ENCODE results near the gene NAA35.
"Not testable (repeated sequence)": the region's sequence is repeated elsewhere in the genome, so short reads cannot be mapped to it uniquely, and the experiment has no call there.

The NAA35 gene

DNA sequence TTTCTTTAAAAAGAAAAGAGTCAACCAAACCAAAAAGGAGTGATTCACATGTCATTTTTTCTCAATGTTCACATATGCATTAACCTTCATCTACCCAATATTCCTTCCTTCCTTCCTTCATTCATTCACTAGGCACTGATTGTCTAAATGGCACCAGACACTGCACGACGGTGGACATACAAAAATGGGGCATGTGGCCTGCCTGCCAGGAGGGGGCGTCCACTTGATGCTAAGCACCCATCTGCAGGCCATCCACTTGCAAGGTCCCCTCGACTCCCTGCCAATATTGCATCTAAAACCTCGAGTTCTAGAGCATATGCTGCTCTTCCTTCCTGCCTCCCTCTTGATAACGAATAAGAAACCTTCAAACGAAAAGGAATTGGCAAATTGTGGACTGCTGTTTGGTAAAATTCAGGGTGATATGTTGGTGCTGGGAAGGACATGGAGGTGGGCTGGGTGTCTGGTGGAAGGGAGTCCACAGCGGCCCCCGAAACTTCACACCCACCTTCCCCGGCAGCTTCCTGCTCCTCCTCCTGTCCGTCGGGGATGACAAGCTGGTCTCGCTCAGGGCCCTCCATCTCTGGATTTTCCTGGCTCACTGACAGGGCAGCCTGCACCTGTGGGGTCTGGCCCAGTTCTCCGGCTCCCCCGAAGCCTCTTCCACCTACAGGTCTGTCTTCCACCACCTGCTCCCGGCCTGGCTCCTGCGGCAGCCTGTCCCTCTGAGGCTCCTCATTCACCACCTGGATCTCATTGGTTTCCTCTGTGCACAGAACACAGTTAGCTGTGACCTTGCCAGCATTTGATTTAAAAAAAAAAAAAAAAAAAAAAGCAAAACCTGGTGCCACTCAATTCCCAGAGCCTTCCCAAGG is 94.2 kb downstream of the NAA35 start:
- DNase-seq (ENCODE audit: low read depth), result no peak

- no peak for DNase-seq (ENCODE audit: low read depth)
Observed at GRCh38 chr9:86035827-86036440, 95.0 kb downstream of the NAA35 start.

DNA sequence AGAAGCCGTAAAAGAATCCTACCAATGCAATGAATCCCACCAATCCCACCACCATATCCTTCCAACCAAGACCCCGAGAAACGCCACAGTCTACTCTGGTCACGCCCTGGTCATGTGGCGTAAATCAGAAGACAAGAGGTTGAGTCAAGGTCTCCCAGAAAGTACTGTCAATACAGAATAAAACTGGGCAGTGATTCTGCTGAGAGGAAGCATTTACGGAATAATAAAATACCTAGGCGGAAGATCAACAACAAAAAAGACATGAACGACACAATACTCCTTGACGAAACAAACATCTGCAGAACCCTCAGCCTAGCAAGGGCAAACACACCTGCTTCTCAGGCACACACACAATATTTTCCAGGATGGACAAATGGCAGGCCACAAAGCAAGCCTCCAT is 95.6 kb downstream of the NAA35 start:
- DNase-seq (ENCODE audit: low read depth), result no peak

DNA sequence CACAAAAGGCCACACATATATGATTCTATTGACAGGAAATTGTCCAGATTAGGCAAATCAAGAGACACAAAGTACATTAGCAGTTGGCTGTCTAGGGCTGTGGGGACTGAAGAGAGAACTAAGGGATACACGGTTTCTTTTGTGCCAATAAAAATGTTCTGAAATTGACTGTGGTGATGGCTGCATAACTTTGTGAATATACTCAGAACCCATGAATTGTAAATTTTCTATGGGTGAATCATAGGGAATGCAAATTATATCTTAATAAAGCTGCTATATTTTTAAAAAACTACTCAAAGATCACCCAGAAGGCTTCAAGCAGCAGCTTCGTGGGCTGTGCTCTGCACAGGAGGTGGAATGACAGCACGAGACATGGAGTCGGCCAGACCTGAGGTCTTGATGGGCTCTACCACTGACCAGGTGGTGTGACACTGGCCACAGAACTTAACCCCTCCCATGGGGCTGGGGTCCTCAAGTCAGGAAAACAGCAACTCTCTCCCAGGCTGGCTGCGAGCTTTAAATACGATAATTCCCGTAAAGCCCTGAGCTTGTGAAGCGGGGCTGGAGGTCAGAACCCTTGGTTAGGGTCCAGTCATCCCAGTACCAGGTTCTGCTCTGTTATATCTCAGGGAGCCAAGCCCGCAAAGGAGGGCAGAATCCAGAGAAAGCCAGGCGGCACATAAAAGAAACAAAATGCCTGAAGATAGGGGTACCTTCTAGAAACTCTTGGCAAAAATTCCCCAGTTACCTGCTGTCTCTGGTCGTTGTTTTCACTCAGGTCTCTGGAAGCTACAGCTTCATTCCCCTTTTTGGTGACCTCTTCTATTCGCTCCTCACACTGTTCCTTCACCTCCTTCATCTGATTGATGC is 99.3 kb downstream of the NAA35 start:
- DNase-seq (ENCODE audit: low read depth), result no peak

- DNase-seq (ENCODE audit: low read depth), result no peak
Observed at GRCh38 chr9:86040861-86041155, 99.9 kb downstream of the NAA35 start.

GRCh38 chr9:86041311-86041741 is 100.4 kb downstream of the NAA35 start:
- DNase-seq (ENCODE audit: low read depth), result no peak

- no peak for DNase-seq (ENCODE audit: low read depth)
Observed at GRCh38 chr9:86042199-86042978, 101.4 kb downstream of the NAA35 start.

DNA sequence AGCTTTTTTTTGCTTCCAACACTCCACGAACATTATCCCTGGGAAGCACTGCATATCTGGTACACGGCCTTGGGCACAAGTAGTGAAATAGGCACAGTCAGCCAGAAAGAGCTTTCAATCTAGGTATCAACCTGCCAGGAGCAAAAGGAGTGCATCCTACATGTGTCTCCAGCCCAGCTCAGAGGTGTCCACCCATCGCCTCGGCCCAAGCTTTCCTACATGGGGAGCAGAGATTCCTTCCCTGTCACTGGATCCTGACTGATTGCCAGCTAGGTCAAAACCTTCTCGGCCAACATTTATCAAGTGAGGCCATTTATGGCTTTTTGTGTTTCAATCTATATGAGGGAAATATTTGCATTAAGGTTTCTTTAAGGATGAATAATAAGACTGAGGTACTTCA is 102.6 kb downstream of the NAA35 start:
- DNase-seq (ENCODE audit: low read depth), result no peak

DNA sequence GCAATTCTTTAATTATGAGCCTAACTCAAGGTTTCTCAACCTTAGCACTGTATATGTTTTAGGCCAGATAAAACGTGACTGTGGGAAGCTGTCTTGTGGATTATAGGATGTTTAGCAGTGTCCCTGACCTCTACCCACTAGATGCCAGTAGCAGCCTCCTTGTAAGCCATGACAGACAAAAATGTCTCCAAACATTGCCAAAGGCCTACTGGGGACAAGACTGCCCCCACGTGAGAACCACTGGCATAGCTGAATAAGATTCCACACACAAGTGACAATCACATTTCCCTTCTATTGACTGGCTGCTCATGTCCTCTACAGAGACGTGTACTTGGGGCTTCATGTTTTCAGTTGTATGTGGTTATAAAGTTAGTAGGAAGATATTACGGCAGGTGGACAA is 103.1 kb downstream of the NAA35 start:
- DNase-seq (ENCODE audit: low read depth), result no peak

DNA sequence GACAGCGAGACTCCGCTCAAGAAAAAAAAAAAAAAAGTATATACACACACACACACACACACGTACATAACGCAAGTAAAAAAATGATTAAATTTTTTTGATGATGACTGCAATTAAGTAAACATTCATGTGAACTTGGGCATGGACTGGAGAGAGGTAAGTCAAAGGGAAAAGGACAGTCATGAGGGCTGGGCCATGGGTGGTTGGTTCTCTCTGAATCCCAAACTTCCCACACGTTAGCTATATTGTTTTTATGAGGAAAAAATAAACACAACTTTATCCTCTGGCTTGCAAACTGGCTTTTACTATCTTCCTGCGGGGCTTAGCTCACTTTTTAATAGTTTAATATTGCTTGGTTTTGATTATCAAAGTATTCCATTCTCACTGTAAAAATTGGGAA is 104.7 kb downstream of the NAA35 start:
- no peak for DNase-seq (ENCODE audit: low read depth)

DNA sequence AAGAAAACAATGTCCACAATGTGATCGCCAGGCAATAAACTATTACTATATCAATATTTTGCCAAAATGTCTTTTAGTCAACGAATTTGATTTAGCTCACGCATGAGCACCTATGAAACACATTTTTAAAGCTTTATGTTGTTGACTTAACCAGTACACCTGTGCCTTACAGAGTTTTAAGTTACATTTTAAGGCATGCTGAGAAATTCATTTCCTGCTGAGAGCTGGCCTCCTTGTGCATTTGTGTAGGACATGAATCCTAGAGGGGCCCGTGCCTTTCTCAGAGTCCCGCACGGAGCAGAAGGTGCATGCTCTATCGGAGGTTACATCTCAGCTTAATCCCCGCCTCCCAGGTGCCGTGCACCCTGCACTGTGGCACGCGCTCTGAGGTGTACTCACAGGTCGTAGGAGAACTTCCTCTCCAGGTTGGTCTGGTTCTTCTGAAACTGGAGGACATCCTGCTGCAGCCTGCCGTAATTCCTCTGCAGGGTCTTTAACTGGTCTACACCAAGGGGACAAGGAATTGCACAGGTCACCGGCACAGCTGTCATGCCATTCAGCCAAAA is 105.2 kb downstream of the NAA35 start:
- no peak for DNase-seq (ENCODE audit: low read depth)

DNA sequence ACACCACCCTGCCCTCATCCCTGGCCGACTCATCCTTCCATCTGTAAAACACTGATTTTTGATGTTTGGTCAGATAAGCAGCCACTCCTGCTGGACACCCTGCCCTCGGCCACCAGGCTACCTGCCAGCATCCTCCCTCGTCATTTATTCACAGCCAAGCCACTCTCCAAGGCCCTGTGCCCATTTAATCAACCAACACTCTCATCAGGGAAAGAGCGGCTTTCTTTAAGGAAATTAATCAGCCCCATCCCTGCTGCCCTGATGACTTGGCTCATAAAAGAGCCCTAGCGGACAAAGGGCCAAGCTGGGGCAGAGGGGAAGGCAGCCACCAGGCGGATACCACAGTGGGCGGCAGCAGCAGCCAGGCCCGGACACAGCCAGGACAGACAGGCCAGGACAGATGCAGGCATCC is 106.0 kb downstream of the NAA35 start:
- DNase-seq (ENCODE audit: low read depth), result no peak

GRCh38 chr9:86047361-86047760 is 106.4 kb downstream of the NAA35 start:
- no peak for DNase-seq (ENCODE audit: low read depth)

DNA sequence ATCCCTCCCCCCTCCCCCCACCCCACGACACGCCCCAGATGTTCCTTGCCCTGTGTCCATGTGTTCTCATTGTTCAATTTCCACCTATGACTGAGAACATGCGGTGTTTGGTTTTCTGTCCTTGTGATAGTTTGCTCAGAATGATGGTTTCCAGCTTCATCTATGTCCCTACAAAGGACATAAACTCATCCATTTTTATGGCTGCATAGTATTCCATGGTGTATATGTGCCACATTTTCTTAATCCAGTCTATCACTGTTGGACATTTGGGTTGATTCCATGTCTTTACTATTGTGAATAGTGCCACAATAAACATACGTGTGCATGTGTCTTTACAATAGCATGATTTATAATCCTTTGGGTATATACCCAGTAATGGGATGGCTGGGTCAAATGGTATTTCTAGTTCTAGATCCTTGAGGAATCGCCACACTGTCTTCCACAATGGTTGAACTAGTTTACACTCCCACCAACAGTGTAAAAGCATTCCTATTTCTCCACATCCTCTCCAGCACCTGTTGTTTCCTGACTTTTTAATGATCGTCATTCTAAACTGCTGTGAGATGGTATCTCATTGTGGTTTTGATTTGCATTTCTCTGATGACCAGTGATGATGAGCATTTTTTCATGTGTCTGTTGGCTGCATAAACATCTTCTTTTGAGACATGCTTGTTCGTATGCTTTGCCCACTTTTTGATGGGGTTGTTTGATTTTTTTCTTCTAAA is 107.2 kb downstream of the NAA35 start:
- DNase-seq (ENCODE audit: low read depth), result not testable (repeated sequence)

DNA sequence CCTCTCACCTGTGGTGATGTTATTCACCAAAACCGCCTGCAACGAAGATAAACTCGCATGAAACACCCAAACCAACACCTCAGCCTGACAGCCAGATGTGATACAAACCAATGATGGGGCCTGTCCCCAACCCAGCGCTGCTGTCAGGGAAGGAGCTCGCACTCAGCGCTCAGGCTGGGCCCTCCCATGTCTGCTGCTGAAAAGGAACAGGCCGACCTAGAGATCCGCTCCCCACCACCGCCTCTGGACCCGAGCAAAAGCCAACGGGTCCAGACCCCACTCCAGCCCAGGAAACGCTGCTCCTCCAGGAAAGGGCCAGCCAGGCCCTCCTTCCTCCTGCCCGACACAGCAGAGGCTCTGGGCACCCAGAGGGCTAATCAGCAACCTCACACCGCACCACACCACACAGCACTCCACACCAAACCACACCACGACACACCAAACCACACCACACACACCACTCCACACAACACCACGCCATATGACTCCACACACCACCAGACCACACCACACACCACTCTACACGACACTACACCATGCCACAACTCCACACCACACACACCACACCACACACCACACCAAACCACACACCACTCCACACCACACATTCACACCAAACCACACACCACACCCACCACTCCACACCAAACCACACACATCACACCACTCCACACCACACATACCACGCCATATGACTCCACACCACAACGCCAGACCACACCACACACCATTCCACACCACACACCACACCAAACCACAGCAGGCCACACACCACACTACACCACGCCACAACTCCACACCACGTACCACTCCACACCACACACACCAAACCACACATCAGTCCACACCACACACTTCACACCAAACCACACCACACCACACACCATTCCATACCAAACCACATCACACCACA is 111.9 kb downstream of the NAA35 start:
- no peak for DNase-seq (ENCODE audit: low read depth)

DNA sequence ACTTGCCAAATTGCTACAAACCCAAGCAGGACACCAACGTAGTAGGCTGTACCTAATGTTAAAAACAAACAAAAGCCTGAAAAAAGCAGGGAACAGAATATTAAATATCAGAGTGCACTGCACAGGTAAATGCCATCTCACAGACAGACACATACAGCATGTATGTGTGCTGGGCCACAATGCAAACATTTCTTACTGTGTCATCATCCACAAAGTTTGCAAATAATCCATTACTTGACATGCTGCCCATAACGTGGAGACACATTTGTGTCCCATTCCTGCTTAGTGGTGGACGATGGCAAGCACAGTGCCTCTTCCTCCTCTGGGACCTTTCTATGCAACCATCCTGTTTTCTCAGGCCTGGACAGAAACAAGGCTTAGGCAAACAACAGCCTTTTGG is 113.7 kb downstream of the NAA35 start:
- no peak for DNase-seq (ENCODE audit: low read depth)

GRCh38 chr9:86057491-86057890 is 116.5 kb downstream of the NAA35 start:
- DNase-seq (ENCODE audit: low read depth), result no peak

DNA sequence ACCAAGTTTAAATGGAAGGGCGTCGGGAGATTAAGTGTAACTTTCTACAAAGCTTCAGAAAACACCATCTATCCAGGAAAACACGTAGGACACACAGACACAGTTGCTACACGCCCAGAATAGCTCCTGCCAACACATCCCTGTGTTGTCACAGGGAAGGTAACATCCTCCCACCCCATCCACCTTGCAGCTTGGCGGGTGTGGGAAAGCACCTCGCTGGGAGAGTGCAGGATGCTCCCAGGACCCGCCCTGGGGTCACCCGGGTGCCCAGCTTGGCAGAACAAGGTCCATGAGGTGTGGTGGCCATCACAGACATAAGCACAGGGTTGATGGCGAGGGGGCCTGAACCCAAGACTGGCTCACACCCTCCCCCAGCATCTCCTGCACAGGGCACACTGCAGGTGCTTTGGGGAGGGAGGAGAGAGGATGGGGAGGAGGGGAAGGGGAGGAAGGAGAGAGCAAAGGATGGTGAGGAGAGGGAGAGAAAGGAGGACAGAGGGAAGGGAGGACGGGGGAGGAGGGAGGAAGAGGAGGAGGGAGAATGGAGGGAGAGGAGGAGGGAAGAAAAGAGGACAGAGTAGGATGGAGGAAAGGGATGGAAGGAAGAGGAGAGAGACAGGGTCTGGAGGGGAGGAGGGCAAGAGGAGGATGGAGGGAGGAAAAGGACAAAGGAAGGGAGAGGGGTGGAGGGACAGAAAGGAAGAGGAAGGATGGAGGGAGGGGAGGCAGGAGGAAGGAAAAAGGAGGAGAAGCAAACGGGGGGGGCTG is 121.2 kb downstream of the NAA35 start:
- no peak for DNase-seq (ENCODE audit: low read depth)

Measured in HS-27A (cell line).